Measurements from ENCODE around the gene DNER.
A peak's percentile ranks its signal among the peaks of the same experiment; 100 is the strongest.
"Not testable (repeated sequence)": the region's sequence is repeated elsewhere in the genome, so short reads cannot be mapped to it uniquely, and the experiment has no call there.

The DNER gene

GRCh38 chr2:229714736-229715541, 584 bp upstream of the DNER start:
- DNase-seq = peak; percentile 23

GRCh38 chr2:229713371-229714079, 830 bp downstream of the DNER start:
- peak; percentile 22 for DNase-seq

GRCh38 chr2:229712136-229712535, 2.2 kb downstream of the DNER start:
- no peak for DNase-seq

GRCh38 chr2:229708335-229708734, 6.0 kb downstream of the DNER start:
- no peak for DNase-seq

GRCh38 chr2:229703909-229704630, 10.3 kb downstream of the DNER start:
- no peak for DNase-seq

- DNase-seq = no peak
Observed at GRCh38 chr2:229701716-229702115, 12.6 kb downstream of the DNER start.

GRCh38 chr2:229701062-229701461, 13.3 kb downstream of the DNER start:
- no peak for DNase-seq

- DNase-seq = no peak
Observed at GRCh38 chr2:229695961-229696360, 18.4 kb downstream of the DNER start.

GRCh38 chr2:229693845-229694244, 20.5 kb downstream of the DNER start:
- not testable (repeated sequence) for DNase-seq

GRCh38 chr2:229691631-229692030, 22.7 kb downstream of the DNER start:
- DNase-seq = no peak

- DNase-seq = no peak
Observed at GRCh38 chr2:229689307-229689839, 25.0 kb downstream of the DNER start.

- no peak for DNase-seq
Observed at GRCh38 chr2:229688141-229688540, 26.2 kb downstream of the DNER start.

GRCh38 chr2:229686122-229686919, 28.0 kb downstream of the DNER start:
- peak; percentile 74 for DNase-seq

GRCh38 chr2:229684942-229685562, 29.3 kb downstream of the DNER start:
- no peak for DNase-seq

- DNase-seq = no peak
Observed at GRCh38 chr2:229679393-229680125, 34.8 kb downstream of the DNER start.

GRCh38 chr2:229675569-229675968, 38.8 kb downstream of the DNER start:
- DNase-seq = no peak

- DNase-seq = no peak
Observed at GRCh38 chr2:229674830-229675530, 39.4 kb downstream of the DNER start.

GRCh38 chr2:229673676-229674075, 40.7 kb downstream of the DNER start:
- no peak for DNase-seq

GRCh38 chr2:229672021-229672420, 42.3 kb downstream of the DNER start:
- DNase-seq = no peak

GRCh38 chr2:229669841-229670240, 44.5 kb downstream of the DNER start:
- DNase-seq = no peak

GRCh38 chr2:229666811-229667210, 47.5 kb downstream of the DNER start:
- no peak for DNase-seq
